Stimulated activated naive CD8-positive, alpha-beta T cell treated with anti-CD3 and anti-CD28 coated beads, Interleukin-15, amount 100 ng/mL, for 72 hours (primary cell): Measurements from ENCODE around the gene CKS1B.

Experiments
- ATAC-seq: fragments of 150-1000 bp; cut with Tn5 transposase; 2 replicates; pipeline ENCODE4 v1.10.0; 2021; ENCODE audit warnings: mild to moderate bottlenecking, moderate library complexity
- DNase-seq, 2 donors: peaks; one replicate each; pipeline ENCODE4 v3.0.0; 2021 to 2022
- H3K27ac Mint-ChIP-seq, 2 donors: one replicate each; pipeline ENCODE4 v1.8.0; 2022; ENCODE audit warnings: mild to moderate bottlenecking in 2 of 2, mixed read lengths in 2 of 2, moderate library complexity in 2 of 2
- H3K27me3 Mint-ChIP-seq: one replicate; pipeline ENCODE4 v1.8.0; 2022; ENCODE audit warnings: mixed read lengths
- H3K4me1 Mint-ChIP-seq: one replicate; pipeline ENCODE4 v1.8.0; 2022; ENCODE audit warnings: mild to moderate bottlenecking, mixed read lengths
- H3K4me3 Mint-ChIP-seq, 2 donors: one replicate each; pipeline ENCODE4 v1.8.0; 2022; ENCODE audit warnings: mild to moderate bottlenecking in 2 of 2, mixed read lengths in 2 of 2, moderate library complexity in 1 of 2
- H3K9me3 Mint-ChIP-seq, 2 donors: one replicate each; pipeline ENCODE4 v1.8.0; 2022; ENCODE audit warnings: mixed read lengths in 2 of 2

CKS1B gene

GRCh38 chr1:154956544-154956941, 17.9 kb upstream of the CKS1B start:
- DNase-seq = no peak
- H3K4me3 Mint-ChIP-seq = peak overlapping the region; percentile 87 to 100
- no peak for ATAC-seq
- no peaks in the 10 kb centered on the region for H3K27me3 Mint-ChIP-seq
- no peaks in the 10 kb centered on the region for H3K9me3 Mint-ChIP-seq
- peaks cover 92% of the 10 kb centered on the region for H3K4me1 Mint-ChIP-seq
- H3K27ac Mint-ChIP-seq = no peak overlapping the region

- Mint-ChIP-seq H3K27ac (peak overlapping the region in 1 of 2 donors; percentile 71), H3K9me3 (no peaks in the 10 kb centered on the region), H3K4me3 (peak overlapping the region in 1 of 2 donors; percentile 32), H3K4me1 (peaks cover 86% of the 10 kb centered on the region), H3K27me3 (no peaks in the 10 kb centered on the region)
- no peak for DNase-seq
- no peak for ATAC-seq
Measured at GRCh38 chr1:154957091-154957657, 17.3 kb upstream of the CKS1B start.

- H3K9me3 Mint-ChIP-seq = no peaks in the 10 kb centered on the region
- no peak overlapping the region for H3K27ac Mint-ChIP-seq
Measured at GRCh38 chr1:154958036-154958435, 16.4 kb upstream of the CKS1B start.

GRCh38 chr1:154958681-154959425, 15.6 kb upstream of the CKS1B start:
- Mint-ChIP-seq H3K9me3 (no peaks in the 10 kb centered on the region), H3K27me3 (no peaks in the 10 kb centered on the region), H3K4me3 (peak overlapping the region; percentile 15 to 88), H3K27ac (no peak overlapping the region), H3K4me1 (peaks cover 85% of the 10 kb centered on the region)
- ATAC-seq (no peak), DNase-seq (no peak)

More at GRCh38 chr1:154958036-154958435, 16.4 kb upstream of the CKS1B start:
- H3K4me3 Mint-ChIP-seq = no peak overlapping the region
- no peak for DNase-seq
- H3K27me3 Mint-ChIP-seq = no peaks in the 10 kb centered on the region
- no peak for ATAC-seq
- H3K4me1 Mint-ChIP-seq = peaks cover 85% of the 10 kb centered on the region

- Mint-ChIP-seq H3K9me3 (no peaks in the 10 kb centered on the region), H3K27ac (peak overlapping the region in 1 of 2 donors; percentile 89), H3K27me3 (no peaks in the 10 kb centered on the region), H3K4me3 (peak overlapping the region; percentile 51 to 88), H3K4me1 (peaks cover 83% of the 10 kb centered on the region)
- DNase-seq = no peak
- ATAC-seq = no peak
Measured at GRCh38 chr1:154959426-154959780, 15.1 kb upstream of the CKS1B start.

- H3K4me3 Mint-ChIP-seq = peak overlapping the region; percentile 87 to 88
- H3K27ac Mint-ChIP-seq = peak overlapping the region; percentile 90 to 96
- H3K4me1 Mint-ChIP-seq = peaks cover 79% of the 10 kb centered on the region
- no peaks in the 10 kb centered on the region for H3K27me3 Mint-ChIP-seq
- no peak for ATAC-seq
- no peaks in the 10 kb centered on the region for H3K9me3 Mint-ChIP-seq
- no peak for DNase-seq
Measured at GRCh38 chr1:154960446-154961136, 13.9 kb upstream of the CKS1B start.

GRCh38 chr1:154961207-154962155, 13.0 kb upstream of the CKS1B start, which contains the start of gene PYGO2:
TSS of gene PYGO2 (minus strand) at chr1:154961782. CDS start at chr1:154961576, 206 bp downstream.
- DNase-seq = peak; percentile 83 to 86
- Mint-ChIP-seq H3K27ac (peak within 1 kb of the TSS; percentile 95 to 96), H3K4me1 (peaks cover 72% of the 10 kb centered on the region), H3K9me3 (no peaks in the 10 kb centered on the region), H3K27me3 (no peaks in the 10 kb centered on the region), H3K4me3 (peak within 1 kb of the TSS; percentile 88 to 92)
- ATAC-seq = peak; percentile 88

GRCh38 chr1:154962156-154962749, 12.2 kb upstream of the CKS1B start:
- H3K27ac Mint-ChIP-seq = peak overlapping the region; percentile 95 to 96
- no peak for DNase-seq
- no peaks in the 10 kb centered on the region for H3K27me3 Mint-ChIP-seq
- H3K4me1 Mint-ChIP-seq = peaks cover 64% of the 10 kb centered on the region
- no peaks in the 10 kb centered on the region for H3K9me3 Mint-ChIP-seq
- H3K4me3 Mint-ChIP-seq = peak overlapping the region; percentile 88 to 92
- peak; percentile 38 for ATAC-seq

- H3K27ac Mint-ChIP-seq = peak overlapping the region in 1 of 2 donors; percentile 95
- H3K4me1 Mint-ChIP-seq = peaks cover 59% of the 10 kb centered on the region
- DNase-seq (no peak), ATAC-seq (no peak)
- peak overlapping the region; percentile 88 to 92 for H3K4me3 Mint-ChIP-seq
- no peaks in the 10 kb centered on the region for H3K27me3 Mint-ChIP-seq
- no peaks in the 10 kb centered on the region for H3K9me3 Mint-ChIP-seq
Measured at GRCh38 chr1:154962795-154963330, 11.6 kb upstream of the CKS1B start.

GRCh38 chr1:154963643-154964042, 10.8 kb upstream of the CKS1B start:
- peak overlapping the region in 1 of 2 donors; percentile 9 for H3K4me3 Mint-ChIP-seq
- peak overlapping the region in 1 of 2 donors; percentile 55 for H3K27ac Mint-ChIP-seq
- no peaks in the 10 kb centered on the region for H3K27me3 Mint-ChIP-seq
- DNase-seq (no peak), ATAC-seq (no peak)
- peaks cover 58% of the 10 kb centered on the region for H3K4me1 Mint-ChIP-seq
- H3K9me3 Mint-ChIP-seq = no peaks in the 10 kb centered on the region

GRCh38 chr1:154964359-154964758, 10.1 kb upstream of the CKS1B start:
- no peak overlapping the region for H3K27ac Mint-ChIP-seq
- H3K27me3 Mint-ChIP-seq = no peaks in the 10 kb centered on the region
- no peaks in the 10 kb centered on the region for H3K9me3 Mint-ChIP-seq
- H3K4me3 Mint-ChIP-seq = no peak overlapping the region
- no peak for DNase-seq
- peaks cover 58% of the 10 kb centered on the region for H3K4me1 Mint-ChIP-seq
- ATAC-seq = no peak

- Mint-ChIP-seq H3K4me3 (no peak overlapping the region), H3K9me3 (no peaks in the 10 kb centered on the region), H3K4me1 (peaks cover 58% of the 10 kb centered on the region), H3K27me3 (no peaks in the 10 kb centered on the region), H3K27ac (peak overlapping the region in 1 of 2 donors; percentile 57)
- ATAC-seq (no peak), DNase-seq (no peak)
Measured at GRCh38 chr1:154966111-154966510, 8.4 kb upstream of the CKS1B start.

GRCh38 chr1:154967331-154967950, 7.0 kb upstream of the CKS1B start:
- Mint-ChIP-seq H3K27me3 (no peaks in the 10 kb centered on the region), H3K9me3 (no peaks in the 10 kb centered on the region), H3K4me3 (no peak overlapping the region), H3K27ac (peak overlapping the region in 1 of 2 donors; percentile 82), H3K4me1 (peaks cover 68% of the 10 kb centered on the region)
- no peak for DNase-seq
- no peak for ATAC-seq

- Mint-ChIP-seq H3K27me3 (no peaks in the 10 kb centered on the region), H3K9me3 (no peaks in the 10 kb centered on the region), H3K4me3 (no peak overlapping the region), H3K4me1 (peaks cover 63% of the 10 kb centered on the region), H3K27ac (peak overlapping the region; percentile 81 to 94)
- no peak for ATAC-seq
- no peak for DNase-seq
Measured at GRCh38 chr1:154968731-154969130, 5.8 kb upstream of the CKS1B start.
